ENCODE measurements around the gene CTTNBP2. TPM values are rescaled to one million over a fixed set of nuclear protein-coding genes. Genes with fewer than 3 reads are reported as not detected.

The CTTNBP2 gene
- total and polyA plus RNA-seq, 10 donors = 0.68 to 15.1 (median 8.5) TPM

GRCh38 chr7:117863618-117864017 is 9.6 kb downstream of the CTTNBP2 start:
- DNase-seq = no peak
- TF ChIP-seq, protein P1, sequence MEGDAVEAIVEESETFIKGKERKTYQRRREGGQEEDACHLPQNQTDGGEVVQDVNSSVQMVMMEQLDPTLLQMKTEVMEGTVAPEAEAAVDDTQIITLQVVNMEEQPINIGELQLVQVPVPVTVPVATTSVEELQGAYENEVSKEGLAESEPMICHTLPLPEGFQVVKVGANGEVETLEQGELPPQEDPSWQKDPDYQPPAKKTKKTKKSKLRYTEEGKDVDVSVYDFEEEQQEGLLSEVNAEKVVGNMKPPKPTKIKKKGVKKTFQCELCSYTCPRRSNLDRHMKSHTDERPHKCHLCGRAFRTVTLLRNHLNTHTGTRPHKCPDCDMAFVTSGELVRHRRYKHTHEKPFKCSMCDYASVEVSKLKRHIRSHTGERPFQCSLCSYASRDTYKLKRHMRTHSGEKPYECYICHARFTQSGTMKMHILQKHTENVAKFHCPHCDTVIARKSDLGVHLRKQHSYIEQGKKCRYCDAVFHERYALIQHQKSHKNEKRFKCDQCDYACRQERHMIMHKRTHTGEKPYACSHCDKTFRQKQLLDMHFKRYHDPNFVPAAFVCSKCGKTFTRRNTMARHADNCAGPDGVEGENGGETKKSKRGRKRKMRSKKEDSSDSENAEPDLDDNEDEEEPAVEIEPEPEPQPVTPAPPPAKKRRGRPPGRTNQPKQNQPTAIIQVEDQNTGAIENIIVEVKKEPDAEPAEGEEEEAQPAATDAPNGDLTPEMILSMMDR (IDR thresholded peaks at IDR 0.05 in 8 of 11, conservative IDR thresholded peaks at IDR 0.05 in 3 of 11) = no peak
- TF ChIP-seq POLR2A (IDR thresholded peaks at IDR 0.05) (no peak), POLR2AphosphoS5 (IDR thresholded peaks at IDR 0.05) (no peak)
- Histone ChIP-seq H3K4me1 (peaks cover 0 to 17% (median 3%) of the 10 kb centered on the region in 6 donors), H3K27me3 (replicated peaks in 1 of 7) (no peaks in the 10 kb centered on the region), H3K4me3 (no peak overlapping the region), H3K36me3 (no peaks in the 10 kb centered on the region), H3K9me3 (no peaks in the 10 kb centered on the region), H3K27ac (no peak overlapping the region)
- 74 to 84% (median 76%) methylated on average over 2 of the region's 2 CpGs for WGBS, 5 donors
- intact Hi-C loops (cut with DNase I; ENCODE audit: low total_unique reads) = no loop called here

GRCh38 chr7:117862378-117862777 is 10.9 kb downstream of the CTTNBP2 start:
- H3K36me3 ChIP-seq = no peaks in the 10 kb centered on the region
- intact Hi-C loops (cut with DNase I; ENCODE audit: low total_unique reads) = no loop called here
- H3K27me3 ChIP-seq (replicated peaks in 1 of 7) = no peaks in the 10 kb centered on the region
- H3K9me3 ChIP-seq = no peaks in the 10 kb centered on the region
- H3K27ac ChIP-seq = no peak overlapping the region
- DNase-seq = no peak
- H3K4me3 ChIP-seq = no peak overlapping the region
- WGBS, 5 donors = 52 to 86% (median 64%) methylated on average over 3 of the region's 3 CpGs
- H3K4me1 ChIP-seq = peaks cover 0 to 11% (median 2%) of the 10 kb centered on the region in 6 donors
- no peak for TF ChIP-seq POLR2AphosphoS5 (IDR thresholded peaks at IDR 0.05)
- TF ChIP-seq, protein P1 (IDR thresholded peaks at IDR 0.05 in 8 of 11, conservative IDR thresholded peaks at IDR 0.05 in 3 of 11) = no peak
- no peak for TF ChIP-seq POLR2A (IDR thresholded peaks at IDR 0.05)

DNA sequence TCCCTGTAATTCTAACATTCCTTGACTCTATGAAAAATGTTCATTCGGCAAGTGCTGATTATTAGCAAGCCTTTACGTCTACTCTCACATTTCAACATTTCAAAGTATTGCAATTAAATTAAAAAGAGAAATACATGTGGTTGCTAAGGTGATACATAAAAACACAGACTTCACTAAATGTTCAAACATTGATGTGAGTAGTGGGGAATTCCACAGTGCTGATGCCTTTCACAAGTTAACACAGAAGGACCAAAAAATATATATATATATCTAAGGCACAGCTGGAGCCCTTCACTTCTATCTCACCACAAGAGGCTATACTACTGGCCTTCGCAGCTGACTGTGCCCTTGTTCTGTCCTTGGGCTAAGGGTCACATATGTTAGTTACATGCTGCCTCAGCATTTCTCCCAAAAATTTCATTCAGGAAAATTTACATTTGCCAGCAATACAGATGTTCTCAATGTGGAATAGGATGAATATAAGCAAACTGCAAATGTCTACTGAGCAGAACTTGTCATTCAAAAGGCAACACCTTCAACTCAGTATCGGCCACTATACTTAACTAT is 13.9 kb downstream of the CTTNBP2 start:
- Histone ChIP-seq H3K4me3 (no peak overlapping the region), H3K27ac (no peak overlapping the region), H3K4me1 (no peaks in the 10 kb centered on the region), H3K27me3 (replicated peaks in 1 of 7) (no peaks in the 10 kb centered on the region), H3K36me3 (no peaks in the 10 kb centered on the region), H3K9me3 (no peaks in the 10 kb centered on the region)
- no peak for DNase-seq
- intact Hi-C loops (cut with DNase I; ENCODE audit: low total_unique reads) = no loop called here
- WGBS, 5 donors = 71 to 90% (median 84%) methylated on average over 4 of the region's 4 CpGs
- TF ChIP-seq POLR2AphosphoS5 (IDR thresholded peaks at IDR 0.05) (no peak), POLR2A (IDR thresholded peaks at IDR 0.05) (no peak)
- TF ChIP-seq, protein P1 (IDR thresholded peaks at IDR 0.05 in 8 of 11, conservative IDR thresholded peaks at IDR 0.05 in 3 of 11) = no peak

GRCh38 chr7:117858712-117859111 is 14.5 kb downstream of the CTTNBP2 start:
- H3K27me3 ChIP-seq (replicated peaks in 1 of 7) = no peaks in the 10 kb centered on the region
- no peaks in the 10 kb centered on the region for H3K36me3 ChIP-seq
- H3K4me1 ChIP-seq = peaks cover 0 to 5% (median 0%) of the 10 kb centered on the region in 6 donors
- intact Hi-C loops (cut with DNase I; ENCODE audit: low total_unique reads) = no loop called here
- H3K27ac ChIP-seq = no peak overlapping the region
- H3K9me3 ChIP-seq = no peaks in the 10 kb centered on the region
- no peak for DNase-seq
- TF ChIP-seq POLR2AphosphoS5 (IDR thresholded peaks at IDR 0.05) (no peak), POLR2A (IDR thresholded peaks at IDR 0.05) (no peak)
- TF ChIP-seq, protein P1 (IDR thresholded peaks at IDR 0.05 in 8 of 11, conservative IDR thresholded peaks at IDR 0.05 in 3 of 11) = no peak
- no peak overlapping the region for H3K4me3 ChIP-seq
- 79 to 93% (median 87%) methylated on average over 3 of the region's 3 CpGs for WGBS, 5 donors

All from spleen (tissue), 11 donors.